Stomach (tissue), 9 donors: ENCODE measurements around the gene SP9. TPM values are rescaled to one million over a fixed set of nuclear protein-coding genes. Genes with fewer than 3 reads are reported as not detected.
A peak's percentile ranks its signal among the peaks of the same experiment; 100 is the strongest.

Experiments
- DNase-seq, 2 donors: peaks; one replicate each; pipeline versions ENCODE4 v3.0.0 to v3.0.0-alpha.2; 2013 to 2019
- H3K27ac ChIP-seq, 5 donors: fragments of 200-600 bp in 4 of 5; sonication (generic) in 4 of 5; one replicate each; pipeline ENCODE4 v1.5.1; 2013 to 2019; ENCODE audit warnings: mild to moderate bottlenecking in 1 of 5, moderate library complexity in 1 of 5
- H3K27me3 ChIP-seq, 3 donors: fragments of 200-600 bp; sonication (generic); one replicate each; pipeline ENCODE4 v1.5.1; 2017 to 2019; ENCODE audit warnings: mixed run types in 1 of 3
- H3K36me3 ChIP-seq, 4 donors: fragments of 200-600 bp; sonication (generic); 1 replicate in 3 of 4; 2 replicates in 1 of 4; pipeline ENCODE4 v1.5.1; 2016 to 2019
- H3K4me1 ChIP-seq, 4 donors: fragments of 200-600 bp; sonication (generic); one replicate each; pipeline ENCODE4 v1.5.1; 2016 to 2019
- H3K4me3 ChIP-seq, 4 donors: fragments of 200-600 bp; sonication (generic) in 3 of 4; one replicate each; pipeline ENCODE4 v1.5.1; 2016 to 2019; ENCODE audit warnings: mild to moderate bottlenecking in 1 of 4
- H3K9me3 ChIP-seq, 4 donors: fragments of 200-600 bp; sonication (generic); one replicate each; pipeline ENCODE4 v1.5.1; 2016 to 2019
- CTCF ChIP-seq, 7 experiments: fragments of 450-650 bp in 4 of 7; fragments of 200-600 bp in 3 of 7; sonication (generic) in 3 of 7; IDR thresholded peaks; one replicate each; pipeline ENCODE4 v1.5.1; 2016 to 2019; ENCODE audit warnings: antibody characterized with exemption in 7 of 7, control low read depth in 2 of 7, mild to moderate bottlenecking in 1 of 7
- EP300 ChIP-seq: sonication (generic); formaldehyde crosslinking; IDR thresholded peaks from one replicate; pipeline ENCODE4 v1.6.1; 2017; ENCODE audit warnings: antibody characterized with exemption
- POLR2A ChIP-seq, 4 donors: fragments of 450-650 bp; IDR thresholded peaks; one replicate each; pipeline ENCODE4 v1.6.1; 2016; ENCODE audit warnings: antibody characterized with exemption in 4 of 4, control low read depth in 2 of 4, mild to moderate bottlenecking in 1 of 4, moderate library complexity in 1 of 4
- POLR2AphosphoS5 ChIP-seq, 3 donors: sonication (generic); formaldehyde crosslinking; IDR thresholded peaks; one replicate each; pipeline ENCODE4 v1.6.1; 2016; ENCODE audit warnings: antibody characterized with exemption in 3 of 3
- WGBS, 5 donors: extraction: QIAGEN DNeasy Blood & Tissue Kit in 3 of 5; methylation state at CpG; one replicate each; pipeline versions ENCODE4 v1.1.5 to v1.1.7; 2013 to 2018; 5-methylcytosine and 5-hydroxymethylcytosine counted together
- intact Hi-C: fragments of 100-400 bp; cut with DNase I; formaldehyde crosslinking; loops from one replicate; pipeline ENCODE4 v1.15.1; 2023; ENCODE audit warnings: low total_unique reads
- polyA plus RNA-seq, 3 donors: library from polyadenylated mRNA; stranded (reverse); fragments of 200-250 nt; gene quantifications; one replicate each; pipeline ENCODE4 v1.2.3, GENCODE V29; 2013
- total RNA-seq, 5 donors: library from RNA; depleted of rRNA; stranded (reverse); fragments of >200 nt; gene quantifications; one replicate each; pipeline versions ENCODE4 v1.1.0 to v1.2.3, GENCODE V29; 2014 to 2016
- donor health status: healthy with polysubstance abuse.
- donor health status: Bipolar disorder and iron deficiency.
- donor health status: healthy.

SP9 gene
- total and polyA plus RNA-seq, 8 donors: not detected

GRCh38 chr2:174325373-174326160 lies 9.2 kb upstream of the SP9 start:
- Histone ChIP-seq H3K4me3 (peak overlapping the region; percentile 33 to 52 (median 46)), H3K9me3 (no peaks in the 10 kb centered on the region), H3K27ac (no peak overlapping the region), H3K36me3 (no peaks in the 10 kb centered on the region), H3K4me1 (peaks cover 15 to 35% (median 28%) of the 10 kb centered on the region in 4 donors), H3K27me3 (peaks cover 33 to 92% (median 59%) of the 10 kb centered on the region in 3 donors)
- DNase-seq: peak in 1 of 2 donors; percentile 71
- WGBS, 5 donors: 44 to 54% (median 50%) methylated on average over 30 of the region's 30 CpGs
- TF ChIP-seq POLR2A (IDR thresholded peaks at IDR 0.05): no peak
- TF ChIP-seq EP300: no peak
- no peak for TF ChIP-seq CTCF (IDR thresholded peaks at IDR 0.05)
- no peak for TF ChIP-seq POLR2AphosphoS5 (IDR thresholded peaks at IDR 0.05)
- intact Hi-C loops: no loop called here

GRCh38 chr2:174326161-174327020 lies 8.4 kb upstream of the SP9 start:
- intact Hi-C loops: no loop called here
- Histone ChIP-seq H3K27me3 (peaks cover 39 to 100% (median 68%) of the 10 kb centered on the region in 3 donors), H3K9me3 (peaks cover 0 to 4% (median 0%) of the 10 kb centered on the region in 4 donors), H3K27ac (no peak overlapping the region), H3K4me1 (peaks cover 15 to 35% (median 28%) of the 10 kb centered on the region in 4 donors), H3K4me3 (peak overlapping the region; percentile 33 to 52 (median 46)), H3K36me3 (no peaks in the 10 kb centered on the region)
- peak in 1 of 2 donors; percentile 64 for DNase-seq
- 2 to 4% (median 4%) methylated on average over 32 to 63 of the region's 63 CpGs for WGBS, 5 donors
- no peak for TF ChIP-seq POLR2AphosphoS5 (IDR thresholded peaks at IDR 0.05)
- TF ChIP-seq CTCF (IDR thresholded peaks at IDR 0.05): no peak
- no peak for TF ChIP-seq POLR2A (IDR thresholded peaks at IDR 0.05)
- no peak for TF ChIP-seq EP300

- Histone ChIP-seq H3K4me1 (peaks cover 15 to 37% (median 28%) of the 10 kb centered on the region in 4 donors), H3K4me3 (peak overlapping the region in 3 of 4 donors; percentile 33 to 52 (median 52)), H3K9me3 (peaks cover 0 to 9% (median 0%) of the 10 kb centered on the region in 4 donors), H3K36me3 (no peaks in the 10 kb centered on the region), H3K27ac (no peak overlapping the region), H3K27me3 (peaks cover 45 to 100% (median 76%) of the 10 kb centered on the region in 3 donors)
- intact Hi-C loops: no loop called here
- TF ChIP-seq POLR2AphosphoS5 (IDR thresholded peaks at IDR 0.05) (no peak), CTCF (IDR thresholded peaks at IDR 0.05) (no peak)
- 6 to 12% (median 7%) methylated on average over 35 to 41 of the region's 41 CpGs for WGBS, 5 donors
- DNase-seq: peak in 1 of 2 donors; percentile 53
These were observed 7.5 kb upstream of the SP9 start for GRCh38 chr2:174327021-174327840.

- DNase-seq: no peak
These were observed 7.0 kb upstream of the SP9 start for GRCh38 chr2:174327841-174328113.

More at GRCh38 chr2:174327841-174328113, 7.0 kb upstream of the SP9 start:
- H3K4me3 ChIP-seq: no peak overlapping the region
- TF ChIP-seq POLR2AphosphoS5 (IDR thresholded peaks at IDR 0.05): no peak
- TF ChIP-seq CTCF (IDR thresholded peaks at IDR 0.05): no peak
- TF ChIP-seq POLR2A (IDR thresholded peaks at IDR 0.05): no peak
- no peak for TF ChIP-seq EP300
- H3K36me3 ChIP-seq: no peaks in the 10 kb centered on the region
- WGBS, 5 donors: 13 to 27% (median 21%) methylated on average over 6 of the region's 6 CpGs
- peaks cover 15 to 42% (median 30%) of the 10 kb centered on the region in 4 donors for H3K4me1 ChIP-seq
- intact Hi-C loops: no loop called here
- H3K9me3 ChIP-seq: peaks cover 0 to 9% (median 0%) of the 10 kb centered on the region in 4 donors
- H3K27me3 ChIP-seq: peaks cover 51 to 100% (median 81%) of the 10 kb centered on the region in 3 donors
- no peak overlapping the region for H3K27ac ChIP-seq
